Effector memory CD4-positive, alpha-beta T cell (primary cell): Measurements from ENCODE around the gene MSMB.
"Not testable (repeated sequence)": the region's sequence is repeated elsewhere in the genome, so short reads cannot be mapped to it uniquely, and the experiment has no call there.

ENCODE experiments used
- DNase-seq, 3 donors: peaks; one replicate each; pipeline ENCODE4 v3.0.0-alpha.2; 2020
- H3K27ac ChIP-seq: 2 replicates; pipeline ENCODE4 v1.7.0; 2013; ENCODE audit warnings: mild to moderate bottlenecking, low read length, moderate library complexity; ENCODE audit not compliant: insufficient read depth, poor library complexity, severe bottlenecking
- H3K27me3 ChIP-seq: replicated peaks from 2 replicates; pipeline ENCODE4 v1.7.0; 2013; ENCODE audit warnings: mild to moderate bottlenecking, low read length; ENCODE audit not compliant: insufficient read depth, control insufficient read depth, poor library complexity, severe bottlenecking
- H3K36me3 ChIP-seq: 2 replicates; pipeline ENCODE4 v1.7.0; 2013; ENCODE audit warnings: mild to moderate bottlenecking, low read length, moderate library complexity; ENCODE audit not compliant: control insufficient read depth, insufficient read depth
- H3K4me1 ChIP-seq: 2 replicates; pipeline ENCODE4 v1.7.0; 2013; ENCODE audit warnings: low read length, mild to moderate bottlenecking; ENCODE audit not compliant: control insufficient read depth, insufficient read depth, poor library complexity, severe bottlenecking
- H3K4me3 ChIP-seq: 2 replicates; pipeline ENCODE4 v1.7.0; 2013; ENCODE audit warnings: low read length, low read depth, mild to moderate bottlenecking; ENCODE audit not compliant: insufficient read depth, poor library complexity, severe bottlenecking
- H3K9me3 ChIP-seq: 2 replicates; pipeline ENCODE4 v1.7.0; 2013; ENCODE audit warnings: mild to moderate bottlenecking, low read length, moderate library complexity; ENCODE audit not compliant: control insufficient read depth

The MSMB gene

DNA sequence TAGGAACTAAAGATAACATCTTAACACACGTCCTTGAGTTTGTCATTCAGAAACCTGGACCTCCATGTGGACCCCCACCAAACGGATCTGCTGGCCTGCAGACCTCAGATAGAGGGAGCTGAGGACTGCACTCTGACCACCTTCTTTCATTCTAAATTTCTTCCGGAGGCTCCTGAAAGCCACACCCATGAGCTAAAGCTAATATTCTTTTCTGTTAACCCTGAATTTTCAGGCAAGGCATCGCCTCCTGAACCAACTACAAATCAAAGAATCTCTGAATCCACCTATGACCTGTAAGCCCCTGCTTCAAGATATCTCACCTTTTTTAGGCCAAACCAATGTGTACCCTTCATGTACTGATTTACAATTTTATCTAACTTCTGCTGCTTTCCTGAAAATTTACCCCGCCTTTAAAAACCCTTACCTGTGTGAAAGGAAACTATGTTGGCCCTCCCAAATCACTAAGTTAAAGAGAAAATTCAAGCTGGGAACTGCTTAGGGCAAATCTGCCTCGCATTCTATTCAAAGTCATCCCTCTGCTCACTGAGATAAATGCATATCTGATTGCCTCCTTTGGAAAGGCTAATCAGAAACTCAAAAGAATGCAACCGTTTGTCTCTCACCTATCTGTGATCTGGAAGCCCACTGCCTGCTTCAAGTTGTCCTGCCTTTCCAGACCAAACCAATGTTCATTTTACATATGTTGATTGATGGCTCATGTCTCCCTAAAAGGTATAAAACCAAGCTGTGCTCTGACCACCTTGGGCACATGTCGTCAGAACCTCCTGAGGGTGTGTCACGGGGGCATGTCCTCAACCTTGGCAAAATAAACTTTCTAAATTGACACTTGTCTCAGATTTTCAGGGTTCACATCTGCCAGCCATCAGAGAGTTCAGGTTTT, 7.7 kb upstream of the MSMB start:
- Histone ChIP-seq H3K4me3 (no peak overlapping the region), H3K27ac (no peak overlapping the region), H3K4me1 (no peaks in the 10 kb centered on the region), H3K36me3 (no peaks in the 10 kb centered on the region), H3K27me3 (no peaks in the 10 kb centered on the region), H3K9me3 (no peaks in the 10 kb centered on the region)
- no peak for DNase-seq

DNA sequence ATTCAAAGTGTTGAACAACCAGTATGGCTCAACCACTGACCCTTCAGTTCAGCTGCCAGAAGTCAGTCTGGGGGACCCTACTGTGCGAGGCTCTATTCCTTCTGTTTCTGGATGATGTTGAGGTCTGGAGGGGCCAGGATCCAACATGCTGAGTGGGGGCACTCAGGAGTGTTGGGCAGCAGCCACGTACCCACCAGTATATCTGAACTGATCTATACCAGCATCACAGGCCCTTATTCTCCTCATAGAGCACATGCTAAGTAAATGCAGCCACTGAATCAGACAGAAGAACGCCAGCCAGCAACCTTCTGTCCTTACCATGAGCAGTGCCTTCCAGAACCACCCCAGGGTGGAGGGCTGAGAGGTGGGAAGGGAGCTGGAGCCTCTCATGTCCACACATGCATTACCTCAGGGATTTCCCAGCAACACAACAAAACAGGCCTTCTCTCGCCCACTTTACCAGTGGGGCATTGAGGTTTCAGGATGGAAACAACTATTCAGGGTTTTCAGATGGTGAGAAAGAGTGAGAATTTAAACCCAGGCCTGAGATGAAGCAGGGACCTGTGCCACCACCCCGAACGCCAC, 6.8 kb upstream of the MSMB start:
- Histone ChIP-seq H3K4me1 (no peaks in the 10 kb centered on the region), H3K4me3 (no peak overlapping the region), H3K27ac (no peak overlapping the region), H3K9me3 (no peaks in the 10 kb centered on the region), H3K27me3 (no peaks in the 10 kb centered on the region), H3K36me3 (no peaks in the 10 kb centered on the region)
- no peak for DNase-seq

DNA sequence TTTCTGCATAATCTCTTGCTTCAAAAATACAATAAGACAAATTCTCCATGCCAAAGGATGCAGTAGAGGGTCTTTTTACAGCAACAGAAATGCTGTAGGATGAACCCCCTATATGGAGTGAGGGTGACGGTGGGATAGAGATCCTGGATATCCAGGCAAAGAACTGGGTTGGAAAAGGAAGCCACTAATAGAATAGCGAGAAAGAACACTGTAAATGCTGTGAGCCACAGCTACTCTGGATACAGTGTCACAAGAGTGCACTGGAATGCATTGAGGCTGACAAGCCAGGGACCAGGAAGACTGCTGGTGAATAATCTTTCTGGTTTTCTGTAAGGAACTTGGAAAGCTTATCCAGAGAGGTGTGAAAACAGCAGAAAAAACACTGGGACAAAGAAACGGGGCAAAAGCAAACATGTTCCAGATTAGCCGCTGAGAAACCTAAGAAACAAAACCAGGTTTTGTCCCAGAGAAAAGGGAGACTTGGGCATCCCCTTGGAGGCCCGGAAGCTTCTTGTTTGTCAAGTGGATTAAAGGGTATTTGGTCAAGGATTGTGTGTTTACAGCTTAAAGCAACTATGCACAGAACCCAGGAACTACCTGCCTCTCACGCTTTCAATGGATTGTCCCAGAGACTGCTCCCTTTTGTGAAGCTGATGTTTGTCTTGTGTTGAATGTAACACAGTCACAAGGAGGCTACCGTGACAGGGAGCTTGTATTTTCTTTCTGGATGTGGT, 6.2 kb upstream of the MSMB start:
- no peaks in the 10 kb centered on the region for H3K4me1 ChIP-seq
- H3K27ac ChIP-seq = no peak overlapping the region
- H3K36me3 ChIP-seq = no peaks in the 10 kb centered on the region
- no peaks in the 10 kb centered on the region for H3K27me3 ChIP-seq
- DNase-seq = no peak
- no peak overlapping the region for H3K4me3 ChIP-seq
- no peaks in the 10 kb centered on the region for H3K9me3 ChIP-seq

DNA sequence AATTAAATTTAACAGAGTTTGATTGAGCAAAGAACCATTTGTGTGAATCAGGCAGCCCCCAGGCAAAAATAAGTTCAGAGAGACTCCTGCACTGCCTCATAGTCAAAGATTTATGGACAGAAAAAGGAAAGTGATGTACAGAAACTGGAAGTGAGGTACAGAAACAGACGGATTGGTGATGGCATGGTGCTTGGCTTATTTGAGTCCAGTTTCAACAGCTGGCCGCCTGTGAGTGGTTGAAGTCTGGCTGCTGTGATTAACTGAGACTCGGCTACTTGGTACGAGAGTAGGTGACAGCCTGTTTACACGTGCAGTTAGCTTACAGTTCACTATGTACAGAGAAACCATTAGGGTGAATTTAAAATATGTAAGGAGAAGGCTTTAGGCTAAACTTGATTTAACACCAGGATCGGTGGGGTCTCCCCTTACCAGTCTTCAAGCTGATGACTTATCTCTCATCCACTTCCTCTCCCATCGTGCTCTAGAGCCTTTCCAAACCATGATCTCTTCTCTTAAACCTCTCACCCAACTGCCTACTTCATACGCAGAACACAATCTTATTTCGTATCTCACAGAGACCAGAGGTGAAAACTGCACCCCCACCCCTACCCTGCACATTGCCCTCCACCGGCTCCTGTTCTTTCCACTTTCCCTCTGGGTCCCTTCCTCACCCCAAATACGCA, 5.0 kb upstream of the MSMB start:
- Histone ChIP-seq H3K27ac (no peak overlapping the region), H3K27me3 (no peaks in the 10 kb centered on the region), H3K4me3 (no peak overlapping the region), H3K36me3 (no peaks in the 10 kb centered on the region), H3K9me3 (no peaks in the 10 kb centered on the region), H3K4me1 (no peaks in the 10 kb centered on the region)
- DNase-seq = no peak

DNA sequence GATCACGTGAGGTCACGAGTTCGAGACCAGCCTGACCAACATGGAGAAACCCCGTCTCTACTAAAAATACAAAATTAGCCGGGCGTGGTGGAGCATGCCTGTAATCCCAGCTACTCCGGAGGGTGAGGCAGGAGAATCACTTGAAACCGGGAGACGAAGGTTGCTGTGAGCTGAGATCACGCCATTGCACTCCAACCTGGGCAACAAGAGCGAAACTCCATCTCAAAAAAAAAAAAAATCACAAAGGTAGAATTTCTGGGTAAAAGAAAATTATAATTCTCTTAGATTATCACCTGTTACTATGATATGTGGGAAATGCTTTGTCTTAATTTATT, 3.4 kb upstream of the MSMB start:
- H3K36me3 ChIP-seq, H3K4me3 ChIP-seq, DNase-seq, H3K27ac ChIP-seq, H3K4me1 ChIP-seq, H3K9me3 ChIP-seq, H3K27me3 ChIP-seq: not testable (repeated sequence)

DNA sequence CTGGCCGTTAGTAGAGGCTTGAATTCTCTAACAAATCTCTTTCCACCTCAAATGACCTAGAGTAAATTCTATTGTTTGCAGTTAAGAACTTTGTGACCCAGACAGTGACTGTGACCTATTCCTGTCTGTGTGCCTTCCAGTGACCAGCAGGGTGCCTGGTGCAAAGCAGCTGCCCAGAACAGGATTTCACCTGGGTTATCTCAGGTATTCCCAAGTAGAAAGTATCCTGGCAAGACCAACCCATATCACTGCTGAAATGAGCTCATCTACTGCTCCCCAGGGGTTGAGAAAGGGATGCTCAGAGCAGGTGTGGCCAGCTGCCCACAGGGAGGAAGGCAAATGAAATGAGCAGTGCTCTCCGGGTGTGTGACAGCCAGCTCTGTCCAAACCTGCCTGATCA, 2.1 kb upstream of the MSMB start:
- no peaks in the 10 kb centered on the region for H3K4me1 ChIP-seq
- no peaks in the 10 kb centered on the region for H3K36me3 ChIP-seq
- H3K27me3 ChIP-seq = no peaks in the 10 kb centered on the region
- DNase-seq = no peak
- H3K9me3 ChIP-seq = no peaks in the 10 kb centered on the region
- no peak overlapping the region for H3K27ac ChIP-seq
- no peak overlapping the region for H3K4me3 ChIP-seq

DNA sequence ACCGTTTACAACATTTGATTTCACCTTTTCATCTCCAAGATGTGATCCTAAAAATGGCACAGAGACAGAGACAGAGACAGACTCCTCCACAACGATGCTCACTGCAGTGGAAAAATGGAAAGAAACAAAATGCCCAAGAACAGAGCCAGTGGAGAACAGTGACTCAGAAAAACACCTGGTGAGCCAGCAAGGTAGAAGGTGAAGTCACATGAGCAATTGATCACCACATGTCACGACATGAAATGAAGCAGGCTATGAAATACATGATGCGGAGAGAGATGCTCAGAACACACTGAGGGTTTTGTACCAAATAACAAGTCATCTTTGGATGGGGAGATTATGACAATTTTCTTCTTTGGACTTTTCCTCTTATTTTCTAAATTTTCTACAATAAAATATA, 3.5 kb downstream of the MSMB start:
- H3K4me1 ChIP-seq = no peaks in the 10 kb centered on the region
- no peaks in the 10 kb centered on the region for H3K9me3 ChIP-seq
- DNase-seq = no peak
- no peak overlapping the region for H3K4me3 ChIP-seq
- no peaks in the 10 kb centered on the region for H3K36me3 ChIP-seq
- H3K27me3 ChIP-seq = no peaks in the 10 kb centered on the region
- H3K27ac ChIP-seq = no peak overlapping the region

DNA sequence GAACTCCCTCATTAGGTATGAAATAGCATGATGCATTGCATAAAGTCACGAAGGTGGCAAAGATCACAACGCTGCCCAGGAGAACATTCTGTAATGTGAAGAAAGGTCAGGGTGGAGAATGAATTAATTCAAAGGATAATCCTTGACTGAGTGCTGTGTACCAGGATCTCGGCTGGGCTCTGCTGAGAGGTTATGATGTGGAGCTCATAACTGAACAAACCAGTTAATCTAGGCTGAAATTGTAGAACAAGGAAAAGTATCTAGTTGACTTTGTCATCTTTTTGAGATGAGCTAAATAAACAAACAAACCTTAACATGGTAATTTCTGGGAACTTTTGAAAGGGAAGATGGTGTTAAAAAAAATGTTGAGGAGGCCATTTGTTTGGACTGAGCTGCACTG, 6.1 kb downstream of the MSMB start:
- Histone ChIP-seq H3K9me3 (no peaks in the 10 kb centered on the region), H3K27ac (no peak overlapping the region), H3K4me3 (no peak overlapping the region), H3K27me3 (no peaks in the 10 kb centered on the region), H3K4me1 (no peaks in the 10 kb centered on the region), H3K36me3 (no peaks in the 10 kb centered on the region)
- no peak for DNase-seq

DNA sequence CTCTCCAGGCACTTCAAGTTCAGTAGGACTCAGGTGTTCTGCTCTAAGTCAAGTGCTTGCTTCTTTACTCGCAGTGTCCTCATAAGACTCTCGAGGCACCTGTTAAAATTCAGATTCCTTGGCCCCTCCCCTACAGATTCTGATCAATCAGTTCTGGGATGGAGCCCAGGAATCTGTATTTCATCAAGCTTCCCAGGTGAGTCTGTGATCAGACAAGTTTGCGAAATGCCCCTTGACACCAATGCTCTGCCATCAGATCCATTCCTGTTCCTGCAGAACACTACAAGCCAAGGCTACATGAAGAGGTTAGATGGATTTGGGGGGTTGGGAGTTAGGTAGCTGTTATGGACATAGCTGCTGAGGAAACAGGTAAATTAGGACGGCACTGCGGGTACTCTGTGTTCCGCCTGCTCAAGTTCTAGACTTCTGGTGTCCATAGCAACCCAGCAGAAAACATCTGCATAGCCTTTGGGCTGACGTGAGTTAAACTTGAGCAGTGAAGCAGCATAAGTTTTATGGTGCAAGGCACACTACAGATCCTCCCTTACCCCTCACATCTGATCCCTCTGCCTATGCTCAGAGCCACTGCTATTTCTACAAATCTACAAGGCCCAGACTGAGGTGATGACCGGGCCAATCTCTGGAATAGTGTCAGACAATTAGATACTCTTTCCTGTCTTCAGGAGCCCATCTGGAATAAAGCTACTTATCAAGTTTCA, 8.8 kb downstream of the MSMB start:
- Histone ChIP-seq H3K4me3 (no peak overlapping the region), H3K4me1 (no peaks in the 10 kb centered on the region), H3K9me3 (no peaks in the 10 kb centered on the region), H3K36me3 (no peaks in the 10 kb centered on the region), H3K27me3 (no peaks in the 10 kb centered on the region), H3K27ac (no peak overlapping the region)
- no peak for DNase-seq
